Osteoblast (primary cell): Measurements from ENCODE around the gene GAK. TPM values are rescaled to one million over a fixed set of nuclear protein-coding genes. Genes with fewer than 3 reads are reported as not detected.
A peak's percentile ranks its signal among the peaks of the same experiment; 100 is the strongest.

ENCODE experiments used
- DNase-seq: peaks from one replicate; pipeline ENCODE4 v3.0.0; 2011; ENCODE audit warnings: low spot score, mixed read lengths; ENCODE audit not compliant: insufficient read length; ENCODE audit errors: missing footprints
- H2AFZ ChIP-seq: 2 replicates; pipeline ENCODE4 v1.6.0; 2011; ENCODE audit warnings: mild to moderate bottlenecking, low read length
- H3K27ac ChIP-seq: 2 replicates; pipeline ENCODE4 v1.5.1; 2011; ENCODE audit warnings: mild to moderate bottlenecking, low read depth, low read length, moderate library complexity
- H3K27me3 ChIP-seq: 2 replicates; pipeline ENCODE4 v1.6.0; 2012; ENCODE audit warnings: mild to moderate bottlenecking, control low read depth, inconsistent platforms, low read length, moderate library complexity; ENCODE audit not compliant: insufficient read depth
- H3K36me3 ChIP-seq: 2 replicates; pipeline ENCODE4 v1.5.1; 2011; ENCODE audit warnings: mild to moderate bottlenecking, low read length, control low read depth, moderate library complexity; ENCODE audit not compliant: insufficient read depth
- H3K4me1 ChIP-seq: 2 replicates; pipeline ENCODE4 v1.5.1; 2011; ENCODE audit warnings: mild to moderate bottlenecking, low read length, control low read depth, moderate library complexity; ENCODE audit not compliant: insufficient read depth
- H3K4me2 ChIP-seq: 2 replicates; pipeline ENCODE4 v1.6.0; 2011; ENCODE audit warnings: mild to moderate bottlenecking, low read length; ENCODE audit not compliant: insufficient read depth
- H3K4me3 ChIP-seq: fragments of 200-600 bp; sonication (generic); 3 replicates; pipeline ENCODE4 v1.5.1; 2012; ENCODE audit warnings: mild to moderate bottlenecking, low read length, inconsistent platforms; ENCODE audit not compliant: insufficient read depth
- H3K79me2 ChIP-seq: 2 replicates; pipeline ENCODE4 v1.6.0; 2012; ENCODE audit warnings: mild to moderate bottlenecking, low read length, control low read depth, inconsistent platforms; ENCODE audit not compliant: insufficient read depth
- H3K9me3 ChIP-seq: 2 replicates; pipeline ENCODE4 v1.5.1; 2011; ENCODE audit warnings: low read depth, low read length, control low read depth
- H4K20me1 ChIP-seq: 2 replicates; pipeline ENCODE4 v1.6.0; 2012; ENCODE audit warnings: mild to moderate bottlenecking, low read length, control low read depth; ENCODE audit not compliant: insufficient read depth
- CTCF ChIP-seq: IDR thresholded peaks from 2 replicates; pipeline ENCODE4 v1.5.1; 2011; ENCODE audit warnings: mild to moderate bottlenecking, low read depth, low read length, moderate library complexity; ENCODE audit errors: extremely low read depth
- total RNA-seq: library from RNA; depleted of rRNA; stranded (reverse); fragments of >200 nt; gene quantifications from 2 replicates; pipeline ENCODE4 v1.2.3, GENCODE V29; 2012

GAK gene
- total RNA-seq, 1 donor = 48.9 TPM

DNA sequence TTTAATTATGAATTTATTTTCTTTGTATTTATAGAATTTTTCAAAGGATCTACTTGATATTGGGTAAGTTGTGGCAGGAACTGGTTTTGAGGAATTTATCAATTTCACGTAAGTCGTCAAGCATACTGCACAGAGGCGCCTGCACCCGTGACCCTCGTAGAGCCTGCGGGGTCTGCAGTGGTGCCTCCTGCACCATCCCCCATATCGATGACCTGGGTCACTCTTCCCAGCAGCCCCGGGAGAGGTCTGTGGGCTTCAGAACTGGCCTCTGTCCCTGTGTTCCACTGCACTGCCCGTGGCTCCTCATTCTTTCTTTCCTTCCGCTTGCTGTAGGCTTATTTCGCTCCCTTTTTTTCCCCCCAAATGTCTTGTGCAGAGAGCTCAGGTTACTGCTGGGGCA, 74.7 kb downstream of the GAK start:
- H3K27me3 ChIP-seq = no peaks in the 10 kb centered on the region
- no peaks in the 10 kb centered on the region for H3K79me2 ChIP-seq
- no peaks in the 10 kb centered on the region for H3K4me1 ChIP-seq
- no peaks in the 10 kb centered on the region for H3K9me3 ChIP-seq
- peak; percentile 80 for DNase-seq
- no peak overlapping the region for H3K4me3 ChIP-seq
- TF ChIP-seq CTCF = no peak
- H4K20me1 ChIP-seq = peaks cover 4% of the 10 kb centered on the region
- no peak overlapping the region for H3K4me2 ChIP-seq
- peaks cover 53% of the 10 kb centered on the region for H3K36me3 ChIP-seq
- H3K27ac ChIP-seq = no peak overlapping the region
- H2AFZ ChIP-seq = no peak overlapping the region

GRCh38 chr4:856225-856901, 75.8 kb downstream of the GAK start:
- Histone ChIP-seq H3K27ac (no peak overlapping the region), H3K27me3 (no peaks in the 10 kb centered on the region), H3K4me2 (no peak overlapping the region), H4K20me1 (peaks cover 4% of the 10 kb centered on the region), H3K4me1 (no peaks in the 10 kb centered on the region), H3K4me3 (no peak overlapping the region), H3K36me3 (peaks cover 45% of the 10 kb centered on the region), H3K79me2 (no peaks in the 10 kb centered on the region), H3K9me3 (no peaks in the 10 kb centered on the region), H2AFZ (no peak overlapping the region)
- DNase-seq = peak; percentile 13
- TF ChIP-seq CTCF = no peak

DNA sequence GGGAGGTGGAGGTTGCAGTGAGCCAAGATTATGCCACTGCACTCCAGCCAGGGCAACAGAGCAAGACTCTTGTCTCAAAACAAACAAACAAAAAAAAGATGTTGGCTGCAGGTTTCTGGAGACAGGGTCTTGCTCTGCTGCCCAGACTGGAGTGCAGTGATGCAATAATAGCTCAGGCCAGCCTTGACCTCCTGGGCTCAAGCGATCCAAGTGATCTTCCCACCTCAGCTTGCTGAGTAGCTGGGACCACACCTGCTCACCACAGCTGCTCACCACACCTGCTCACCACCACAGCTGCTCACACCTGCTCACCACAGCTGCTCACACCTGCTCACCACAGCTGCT, 76.3 kb downstream of the GAK start:
- DNase-seq = no peak
- Histone ChIP-seq H3K79me2 (no peaks in the 10 kb centered on the region), H2AFZ (no peak overlapping the region), H3K4me2 (no peak overlapping the region), H3K9me3 (no peaks in the 10 kb centered on the region), H3K4me3 (no peak overlapping the region), H3K4me1 (no peaks in the 10 kb centered on the region), H3K27ac (no peak overlapping the region), H3K36me3 (peaks cover 44% of the 10 kb centered on the region), H4K20me1 (peaks cover 4% of the 10 kb centered on the region), H3K27me3 (no peaks in the 10 kb centered on the region)
- no peak for TF ChIP-seq CTCF

DNA sequence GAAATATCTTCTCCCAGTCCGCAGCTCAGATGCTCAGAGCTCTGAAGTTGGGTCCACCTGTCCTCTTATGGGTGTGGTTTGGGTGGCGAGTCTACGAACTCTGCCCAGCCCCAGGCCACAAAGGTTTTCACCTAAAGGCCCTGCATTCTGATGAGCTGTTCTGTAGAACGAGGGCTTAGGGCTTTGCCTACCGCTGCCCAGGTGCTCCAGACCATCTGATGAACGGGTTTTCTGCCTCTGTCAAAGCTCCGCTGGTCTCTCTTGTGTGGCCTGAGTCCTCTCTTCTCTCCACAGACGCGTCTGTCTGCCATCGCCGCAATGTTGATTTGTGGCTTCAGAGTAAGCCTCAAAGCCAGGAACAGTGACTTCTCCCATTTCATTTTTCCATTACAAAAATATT, 77.8 kb downstream of the GAK start:
- H3K36me3 ChIP-seq = peaks cover 41% of the 10 kb centered on the region
- H2AFZ ChIP-seq = no peak overlapping the region
- peaks cover 4% of the 10 kb centered on the region for H4K20me1 ChIP-seq
- no peak for TF ChIP-seq CTCF
- no peaks in the 10 kb centered on the region for H3K79me2 ChIP-seq
- H3K27ac ChIP-seq = no peak overlapping the region
- H3K4me3 ChIP-seq = no peak overlapping the region
- H3K9me3 ChIP-seq = no peaks in the 10 kb centered on the region
- H3K27me3 ChIP-seq = no peaks in the 10 kb centered on the region
- H3K4me1 ChIP-seq = no peaks in the 10 kb centered on the region
- DNase-seq = peak; percentile 25
- H3K4me2 ChIP-seq = no peak overlapping the region
